Stimulated activated CD4-positive, alpha-beta T cell treated with anti-CD3 and anti-CD28 coated beads, Interleukin-12 subunit alpha, Interleukin-12 subunit beta, amount 100 ng/mL, for 48 hours (primary cell): ENCODE measurements around the gene MOB1B.
"Not testable (repeated sequence)": the region's sequence is repeated elsewhere in the genome, so short reads cannot be mapped to it uniquely, and the experiment has no call there.

Source experiments
- DNase-seq, 3 donors: peaks; one replicate each; pipeline ENCODE4 v3.0.0-alpha.2; 2020; ENCODE audit warnings: low read depth in 2 of 3, low spot score in 1 of 3

The MOB1B gene

GRCh38 chr4:71005025-71005424, 102.9 kb downstream of the MOB1B start:
- DNase-seq: not testable (repeated sequence)

- DNase-seq: no peak
These were observed 104.2 kb downstream of the MOB1B start for GRCh38 chr4:71006203-71006907.

- no peak for DNase-seq
These were observed 106.0 kb downstream of the MOB1B start for GRCh38 chr4:71008196-71008595.

GRCh38 chr4:71009086-71009485, 106.9 kb downstream of the MOB1B start:
- DNase-seq: no peak

GRCh38 chr4:71009890-71010588, 107.9 kb downstream of the MOB1B start:
- DNase-seq: no peak

- no peak for DNase-seq
These were observed 109.3 kb downstream of the MOB1B start for GRCh38 chr4:71011451-71011850.

- not testable (repeated sequence) for DNase-seq
These were observed 115.2 kb downstream of the MOB1B start for GRCh38 chr4:71017391-71017790.

GRCh38 chr4:71020611-71021010, 118.4 kb downstream of the MOB1B start:
- no peak for DNase-seq

- no peak for DNase-seq
These were observed 123.5 kb downstream of the MOB1B start for GRCh38 chr4:71025654-71026053.

GRCh38 chr4:71026086-71026485, 123.9 kb downstream of the MOB1B start:
- no peak for DNase-seq

- DNase-seq: no peak
These were observed 125.4 kb downstream of the MOB1B start for GRCh38 chr4:71027611-71028010.

- no peak for DNase-seq
These were observed 127.3 kb downstream of the MOB1B start for GRCh38 chr4:71029504-71029903.

- DNase-seq: not testable (repeated sequence)
These were observed 129.9 kb downstream of the MOB1B start for GRCh38 chr4:71032106-71032505.
